Smooth muscle cell (in vitro differentiated cells): ENCODE data around the gene BCAR3. TPM values are rescaled to one million over a fixed set of nuclear protein-coding genes. Genes with fewer than 3 reads are reported as not detected.

ENCODE experiments used
- DNase-seq: peaks from one replicate; lab custom pipeline; 2025; ENCODE audit not compliant: unreplicated experiment; lab: John Stamatoyannopoulos, UW
- H2AFZ ChIP-seq: fragments of 200-600 bp; sonication (generic); 2 replicates; pipeline ENCODE4 v1.6.0; 2016; ENCODE audit warnings: antibody characterized with exemption, low read depth, mild to moderate bottlenecking
- H3F3A ChIP-seq: fragments of 200-600 bp; sonication (generic); 2 replicates; pipeline ENCODE4 v1.6.0; 2017; ENCODE audit warnings: antibody characterized with exemption, low read depth
- H3K27ac ChIP-seq: fragments of 200-600 bp; sonication (generic); 2 replicates; pipeline ENCODE4 v1.5.1; 2016; ENCODE audit warnings: low read depth, mild to moderate bottlenecking
- H3K27me3 ChIP-seq: fragments of 200-600 bp; sonication (generic); 2 replicates; pipeline ENCODE4 v1.6.1; 2016; ENCODE audit warnings: low read depth, mild to moderate bottlenecking
- H3K36me3 ChIP-seq: fragments of 200-600 bp; sonication (generic); 2 replicates; pipeline ENCODE4 v1.5.1; 2016; ENCODE audit warnings: low read depth
- H3K4me1 ChIP-seq: fragments of 200-600 bp; sonication (generic); 2 replicates; pipeline ENCODE4 v1.5.1; 2016; ENCODE audit warnings: low read depth
- H3K4me2 ChIP-seq: fragments of 200-600 bp; sonication (generic); 2 replicates; pipeline ENCODE4 v1.6.0; 2016; ENCODE audit warnings: mild to moderate bottlenecking
- H3K4me3 ChIP-seq: fragments of 200-600 bp; sonication (generic); 2 replicates; pipeline ENCODE4 v1.5.1; 2016; ENCODE audit warnings: mild to moderate bottlenecking
- H3K79me2 ChIP-seq: fragments of 200-600 bp; sonication (generic); 2 replicates; pipeline ENCODE4 v1.6.0; 2016; ENCODE audit warnings: low read depth, mild to moderate bottlenecking
- H3K9ac ChIP-seq: fragments of 200-600 bp; sonication (generic); 2 replicates; pipeline ENCODE4 v1.6.0; 2016; ENCODE audit warnings: low read depth
- H3K9me3 ChIP-seq: fragments of 200-600 bp; sonication (generic); replicated peaks from 2 replicates; pipeline ENCODE4 v1.5.1; 2016; ENCODE audit warnings: low read depth
- H4K20me1 ChIP-seq: fragments of 200-600 bp; sonication (generic); 2 replicates; pipeline ENCODE4 v1.6.0; 2016; ENCODE audit warnings: low read depth
- CTCF ChIP-seq: fragments of 200-600 bp; sonication (generic); IDR thresholded peaks from 2 replicates; pipeline ENCODE4 v1.5.1; 2017; ENCODE audit warnings: borderline replicate concordance, mild to moderate bottlenecking, antibody characterized with exemption; ENCODE audit not compliant: insufficient read depth, poor library complexity, severe bottlenecking
- WGBS: methylation state at CpG from one replicate; pipeline ENCODE4 v1.1.7; 2016; ENCODE audit warnings: low lambda C conversion rate; 5-methylcytosine and 5-hydroxymethylcytosine counted together
- polyA plus RNA-seq: library from polyadenylated mRNA; unstranded; fragments of >200 nt; fragmentation: Nextera tagmentation; extraction: Ambion mirVana; gene quantifications from 2 replicates; pipeline ENCODE4 v1.2.1, GENCODE V29; 2016
- total RNA-seq: library from RNA; depleted of rRNA; stranded (reverse); fragments of >200 nt; gene quantifications from 2 replicates; pipeline ENCODE4 v1.2.3, GENCODE V29; 2014

The BCAR3 gene
- total and polyA plus RNA-seq, 2 experiments from 2014 or later: 21.4 to 24.9 TPM

- TF ChIP-seq CTCF: no peak
- no peak overlapping the region for H3K27ac ChIP-seq
- peaks cover 3% of the 10 kb centered on the region for H3K36me3 ChIP-seq
- no peak overlapping the region for H3K4me3 ChIP-seq
- H3K9ac ChIP-seq: no peak overlapping the region
- peaks cover 81% of the 10 kb centered on the region for H3K79me2 ChIP-seq
- H3K27me3 ChIP-seq: no peaks in the 10 kb centered on the region
- no peaks in the 10 kb centered on the region for H3K4me1 ChIP-seq
- H3F3A ChIP-seq: no peaks in the 10 kb centered on the region
- H3K4me2 ChIP-seq: no peak overlapping the region
- no peak overlapping the region for H2AFZ ChIP-seq
- H3K9me3 ChIP-seq: no peaks in the 10 kb centered on the region
- 100% methylated on average over 2 of the region's 2 CpGs for WGBS
- peaks cover 98% of the 10 kb centered on the region for H4K20me1 ChIP-seq
- DNase-seq: no peak
These were observed 33.0 kb downstream of the BCAR3 start for GRCh38 chr1:93648656-93649055.

GRCh38 chr1:93641527-93641926, 40.1 kb downstream of the BCAR3 start:
- H3K9ac ChIP-seq: no peak overlapping the region
- peaks cover 10% of the 10 kb centered on the region for H3K4me1 ChIP-seq
- no peak overlapping the region for H2AFZ ChIP-seq
- no peaks in the 10 kb centered on the region for H3K27me3 ChIP-seq
- H4K20me1 ChIP-seq: peaks cover 83% of the 10 kb centered on the region
- no peak for TF ChIP-seq CTCF
- H3K4me2 ChIP-seq: no peak overlapping the region
- no peaks in the 10 kb centered on the region for H3F3A ChIP-seq
- no peak overlapping the region for H3K27ac ChIP-seq
- 82% methylated on average over 5 of the region's 5 CpGs for WGBS
- DNase-seq: no peak
- H3K79me2 ChIP-seq: peaks cover 58% of the 10 kb centered on the region
- H3K36me3 ChIP-seq: no peaks in the 10 kb centered on the region
- no peak overlapping the region for H3K4me3 ChIP-seq
- H3K9me3 ChIP-seq: no peaks in the 10 kb centered on the region

GRCh38 chr1:93640656-93641440, 40.8 kb downstream of the BCAR3 start:
- Histone ChIP-seq H3K4me1 (peaks cover 13% of the 10 kb centered on the region), H3F3A (no peaks in the 10 kb centered on the region), H3K79me2 (peaks cover 58% of the 10 kb centered on the region), H3K9me3 (no peaks in the 10 kb centered on the region), H3K27me3 (no peaks in the 10 kb centered on the region), H3K4me2 (no peak overlapping the region), H2AFZ (no peak overlapping the region), H3K4me3 (no peak overlapping the region), H3K9ac (no peak overlapping the region), H4K20me1 (peaks cover 76% of the 10 kb centered on the region), H3K27ac (no peak overlapping the region), H3K36me3 (no peaks in the 10 kb centered on the region)
- DNase-seq: no peak
- 96% methylated on average over 8 of the region's 8 CpGs for WGBS
- TF ChIP-seq CTCF: no peak

- H3K79me2 ChIP-seq: peaks cover 70% of the 10 kb centered on the region
- H3K27ac ChIP-seq: no peak overlapping the region
These were observed 42.7 kb downstream of the BCAR3 start for GRCh38 chr1:93638981-93639380.

More at GRCh38 chr1:93638981-93639380, 42.7 kb downstream of the BCAR3 start:
- H3F3A ChIP-seq: no peaks in the 10 kb centered on the region
- no peak for TF ChIP-seq CTCF
- WGBS: 73% methylated on average over 8 of the region's 8 CpGs
- H4K20me1 ChIP-seq: peaks cover 62% of the 10 kb centered on the region
- no peak overlapping the region for H2AFZ ChIP-seq
- no peak overlapping the region for H3K4me2 ChIP-seq
- no peaks in the 10 kb centered on the region for H3K27me3 ChIP-seq
- H3K4me1 ChIP-seq: peaks cover 25% of the 10 kb centered on the region
- DNase-seq: no peak
- H3K36me3 ChIP-seq: peaks cover 6% of the 10 kb centered on the region
- H3K4me3 ChIP-seq: no peak overlapping the region
- no peaks in the 10 kb centered on the region for H3K9me3 ChIP-seq
- H3K9ac ChIP-seq: no peak overlapping the region
